ENCODE measurements around the gene TBX15.
"Not testable (repeated sequence)": the region's sequence is repeated elsewhere in the genome, so short reads cannot be mapped to it uniquely, and the experiment has no call there.

The TBX15 gene

GRCh38 chr1:118961156-118961555 is 27.0 kb downstream of the TBX15 start:
- in situ Hi-C loops (cut with MboI; ENCODE audit: low sequenced_read_pairs, unreplicated experiment), result no loop called here
- DNase-seq (ENCODE audit: low spot score), result no peak
- TF ChIP-seq, protein P1, sequence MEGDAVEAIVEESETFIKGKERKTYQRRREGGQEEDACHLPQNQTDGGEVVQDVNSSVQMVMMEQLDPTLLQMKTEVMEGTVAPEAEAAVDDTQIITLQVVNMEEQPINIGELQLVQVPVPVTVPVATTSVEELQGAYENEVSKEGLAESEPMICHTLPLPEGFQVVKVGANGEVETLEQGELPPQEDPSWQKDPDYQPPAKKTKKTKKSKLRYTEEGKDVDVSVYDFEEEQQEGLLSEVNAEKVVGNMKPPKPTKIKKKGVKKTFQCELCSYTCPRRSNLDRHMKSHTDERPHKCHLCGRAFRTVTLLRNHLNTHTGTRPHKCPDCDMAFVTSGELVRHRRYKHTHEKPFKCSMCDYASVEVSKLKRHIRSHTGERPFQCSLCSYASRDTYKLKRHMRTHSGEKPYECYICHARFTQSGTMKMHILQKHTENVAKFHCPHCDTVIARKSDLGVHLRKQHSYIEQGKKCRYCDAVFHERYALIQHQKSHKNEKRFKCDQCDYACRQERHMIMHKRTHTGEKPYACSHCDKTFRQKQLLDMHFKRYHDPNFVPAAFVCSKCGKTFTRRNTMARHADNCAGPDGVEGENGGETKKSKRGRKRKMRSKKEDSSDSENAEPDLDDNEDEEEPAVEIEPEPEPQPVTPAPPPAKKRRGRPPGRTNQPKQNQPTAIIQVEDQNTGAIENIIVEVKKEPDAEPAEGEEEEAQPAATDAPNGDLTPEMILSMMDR (IDR thresholded peaks at IDR 0.05; ENCODE audit: borderline replicate concordance, control extremely low read depth, extremely low read depth, insufficient read depth, missing control alignments), result no peak

DNA sequence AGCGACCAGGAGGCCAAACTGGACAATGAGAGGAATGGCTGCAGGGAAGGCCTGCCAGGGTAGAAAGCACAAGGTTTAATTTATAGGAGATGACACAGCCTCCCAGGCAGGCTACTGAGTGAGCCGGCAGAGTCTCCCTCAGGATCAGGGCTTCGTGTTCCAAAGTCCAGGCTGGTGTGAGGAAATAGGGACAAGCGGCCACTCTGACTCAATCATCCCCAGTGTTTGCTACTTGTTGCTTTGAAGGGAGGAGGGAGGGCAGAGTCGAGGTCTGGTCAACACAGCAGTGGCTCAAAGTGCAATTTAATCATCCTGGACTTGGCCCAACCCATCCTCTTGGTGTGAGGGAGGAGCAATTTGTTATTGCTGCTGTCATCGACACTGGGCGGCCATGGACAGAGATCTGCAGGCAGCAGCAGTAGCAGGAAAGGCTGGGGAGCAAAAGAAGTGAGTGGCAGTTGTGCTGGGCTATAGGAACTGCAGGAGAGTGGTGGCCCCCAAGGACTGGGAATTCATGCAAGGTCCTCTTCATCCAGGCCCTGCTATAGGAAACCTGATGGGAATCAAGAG is 27.5 kb downstream of the TBX15 start:
- TF ChIP-seq, protein P1 (IDR thresholded peaks at IDR 0.05; ENCODE audit: borderline replicate concordance, control extremely low read depth, extremely low read depth, insufficient read depth, missing control alignments), result no peak
- in situ Hi-C loops (cut with MboI; ENCODE audit: low sequenced_read_pairs, unreplicated experiment), result no loop called here
- DNase-seq (ENCODE audit: low spot score), result no peak

DNA sequence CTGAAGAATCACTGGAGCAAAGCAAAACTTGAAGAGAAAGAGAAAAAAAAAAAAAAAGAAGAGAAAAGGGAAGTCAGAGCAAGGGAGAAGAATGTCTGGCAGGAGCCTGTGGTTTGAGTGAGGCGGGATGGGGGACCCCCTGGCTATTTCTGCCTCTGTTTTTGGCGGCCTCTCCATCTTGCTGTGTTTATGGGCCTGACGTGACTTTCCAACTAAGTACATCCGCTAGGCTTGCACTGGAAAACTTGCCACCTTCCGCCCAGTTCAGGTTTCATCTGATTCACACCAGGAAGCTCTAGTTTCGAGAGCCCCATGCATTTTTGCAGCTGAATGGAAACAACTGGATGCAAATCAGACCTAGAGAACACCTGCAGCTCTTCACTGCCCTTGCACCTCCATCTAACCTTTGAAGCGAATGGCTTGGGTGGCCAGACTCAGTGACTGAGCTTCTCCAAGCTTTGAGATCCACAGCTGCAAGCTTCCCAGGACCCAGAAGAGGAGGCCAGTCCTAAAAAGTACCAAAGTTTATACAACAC is 28.0 kb downstream of the TBX15 start:
- in situ Hi-C loops (cut with MboI; ENCODE audit: low sequenced_read_pairs, unreplicated experiment), result no loop called here
- DNase-seq (ENCODE audit: low spot score), result no peak
- TF ChIP-seq, protein P1 (IDR thresholded peaks at IDR 0.05; ENCODE audit: borderline replicate concordance, control extremely low read depth, extremely low read depth, insufficient read depth, missing control alignments), result no peak

GRCh38 chr1:118958937-118959631 is 29.1 kb downstream of the TBX15 start:
- no peak for DNase-seq (ENCODE audit: low spot score)
- in situ Hi-C loops (cut with MboI; ENCODE audit: low sequenced_read_pairs, unreplicated experiment), result no loop called here
- TF ChIP-seq, protein P1 (IDR thresholded peaks at IDR 0.05; ENCODE audit: borderline replicate concordance, control extremely low read depth, extremely low read depth, insufficient read depth, missing control alignments), result no peak

GRCh38 chr1:118958140-118958539 is 30.0 kb downstream of the TBX15 start:
- in situ Hi-C loops (cut with MboI; ENCODE audit: low sequenced_read_pairs, unreplicated experiment), result no loop called here
- DNase-seq (ENCODE audit: low spot score), result no peak
- TF ChIP-seq, protein P1 (IDR thresholded peaks at IDR 0.05; ENCODE audit: borderline replicate concordance, control extremely low read depth, extremely low read depth, insufficient read depth, missing control alignments), result no peak

GRCh38 chr1:118957579-118957978 is 30.6 kb downstream of the TBX15 start:
- DNase-seq (ENCODE audit: low spot score); in situ Hi-C loops (cut with MboI; ENCODE audit: low sequenced_read_pairs, unreplicated experiment): not testable (repeated sequence)

DNA sequence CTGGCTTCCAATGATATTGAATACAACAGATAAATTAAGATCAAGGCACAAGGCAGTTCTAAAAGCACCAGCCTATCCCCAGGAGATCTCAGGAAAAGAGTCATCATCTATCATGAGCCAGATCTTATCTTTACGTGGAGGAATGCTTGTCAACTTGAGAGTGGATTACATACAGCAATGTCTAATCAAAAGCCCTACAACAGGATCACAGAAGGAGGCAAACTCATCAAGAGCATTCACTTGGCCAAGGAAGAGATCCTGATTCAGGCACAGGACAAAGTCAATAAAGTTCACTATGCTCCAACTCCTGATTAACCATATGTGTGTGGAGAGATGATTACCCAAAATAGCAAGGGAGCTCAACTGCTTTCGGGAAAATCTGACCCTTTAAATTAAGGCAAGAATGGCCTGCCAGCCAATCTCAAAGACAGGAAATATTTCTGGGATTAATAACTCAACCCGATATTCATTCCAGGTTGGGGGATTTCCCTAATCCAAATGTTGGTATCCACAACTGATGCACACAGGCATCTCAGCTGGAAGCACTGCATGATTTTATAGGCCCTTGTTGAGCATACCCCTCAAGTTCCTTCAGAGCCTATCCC is 33.7 kb downstream of the TBX15 start:
- in situ Hi-C loops (cut with MboI; ENCODE audit: low sequenced_read_pairs, unreplicated experiment), result no loop called here
- DNase-seq (ENCODE audit: low spot score), result no peak
- TF ChIP-seq, protein P1 (IDR thresholded peaks at IDR 0.05; ENCODE audit: borderline replicate concordance, control extremely low read depth, extremely low read depth, insufficient read depth, missing control alignments), result no peak

Data from GM13976 (cell line).